IMR-90 (cell line): ENCODE results near the gene PEX5L. TPM values are rescaled to one million over a fixed set of nuclear protein-coding genes. Genes with fewer than 3 reads are reported as not detected.

Experiments
- ATAC-seq: fragments of 200-7000 bp; cut with Tn5 transposase; 2 replicates; pipeline ENCODE4 v1.9.1; 2020; ENCODE audit warnings: low read depth, mild to moderate bottlenecking, moderate library complexity
- BruUV-seq: library from RNA; stranded (reverse); fragments of 400-500 nt; replicated peaks from 2 replicates; lab custom pipeline; 2021; lab: Mats Ljungman, UMichigan
- CTCF ChIA-PET: fragments of 300-600 bp; formaldehyde crosslinking; extraction: SDS; loops from one replicate; lab custom pipeline; 2021; ENCODE audit warnings: antibody characterized with exemption; lab: Yijun Ruan, JAX
- POLR2A ChIA-PET: fragments of 300-600 bp; sonication (Branson Sonifier 250); formaldehyde crosslinking; loops from one replicate; lab custom pipeline; 2022; ENCODE audit warnings: antibody characterized with exemption; ENCODE audit not compliant: unreplicated experiment; lab: Charles Lee
- DNase-seq: peaks from one replicate; pipeline ENCODE4 v3.0.0; 2013
- H2AFZ ChIP-seq: replicated peaks from 2 replicates; pipeline ENCODE3; 2013; ENCODE audit warnings: low read length, mild to moderate bottlenecking; ENCODE audit not compliant: poor library complexity
- H2AK5ac ChIP-seq: 2 replicates; pipeline ENCODE4 v1.6.1; 2013; ENCODE audit warnings: low read depth, low read length, inconsistent platforms
- H2AK9ac ChIP-seq: replicated peaks from 2 replicates; pipeline ENCODE3; 2013; ENCODE audit warnings: mild to moderate bottlenecking, low read depth, low read length, moderate library complexity; ENCODE audit not compliant: poor library complexity
- H2BK120ac ChIP-seq: 2 replicates; pipeline ENCODE4 v1.6.1; 2013; ENCODE audit warnings: low read depth, low read length, inconsistent platforms
- H2BK15ac ChIP-seq: 3 replicates; pipeline ENCODE4 v1.6.1; 2013; ENCODE audit warnings: low read depth, low read length, inconsistent platforms
- H2BK20ac ChIP-seq: 2 replicates; pipeline ENCODE4 v1.6.1; 2013; ENCODE audit warnings: low read depth, mild to moderate bottlenecking, inconsistent platforms, low read length, moderate library complexity
- H2BK5ac ChIP-seq: 2 replicates; pipeline ENCODE4 v1.6.1; 2013; ENCODE audit warnings: mild to moderate bottlenecking, low read depth, low read length, inconsistent platforms; ENCODE audit not compliant: poor library complexity, severe bottlenecking
- H3K14ac ChIP-seq: replicated peaks from 2 replicates; pipeline ENCODE4 v1.6.1; 2013; ENCODE audit warnings: low read depth, low read length, inconsistent platforms
- H3K18ac ChIP-seq: 2 replicates; pipeline ENCODE4 v1.6.1; 2013; ENCODE audit warnings: low read depth, low read length, control low read depth
- H3K23ac ChIP-seq: 2 replicates; pipeline ENCODE4 v1.6.1; 2013; ENCODE audit warnings: low read depth, low read length, inconsistent platforms
- H3K27ac ChIP-seq: 2 replicates; pipeline ENCODE4 v1.5.1; 2013; ENCODE audit warnings: mild to moderate bottlenecking, control low read depth, low read length; ENCODE audit not compliant: insufficient read depth
- H3K27me3 ChIP-seq: 2 replicates; pipeline ENCODE4 v1.6.1; 2013; ENCODE audit warnings: low read length; ENCODE audit not compliant: control insufficient read depth, insufficient read depth
- H3K36me3 ChIP-seq: 2 replicates; pipeline ENCODE4 v1.6.1; 2013; ENCODE audit warnings: low read length, mixed read lengths; ENCODE audit not compliant: control insufficient read depth, insufficient read depth
- H3K4ac ChIP-seq: 2 replicates; pipeline ENCODE4 v1.6.1; 2013; ENCODE audit warnings: low read depth, low read length, inconsistent platforms
- H3K4me1 ChIP-seq: 2 replicates; pipeline ENCODE4 v1.6.1; 2013; ENCODE audit warnings: low read length, mixed read lengths; ENCODE audit not compliant: control insufficient read depth, insufficient read depth
- H3K4me2 ChIP-seq: 2 replicates; pipeline ENCODE4 v1.6.1; 2013; ENCODE audit warnings: low read depth, mild to moderate bottlenecking, control low read depth, low read length, moderate library complexity
- H3K4me3 ChIP-seq: 2 replicates; pipeline ENCODE4 v1.5.1; 2013; ENCODE audit warnings: low read depth, mild to moderate bottlenecking, control low read depth, low read length, moderate library complexity; ENCODE audit not compliant: insufficient read depth
- H3K56ac ChIP-seq: 2 replicates; pipeline ENCODE4 v1.6.1; 2013; ENCODE audit warnings: low read length, inconsistent platforms; ENCODE audit not compliant: insufficient read depth; ENCODE audit errors: extremely low read depth
- H3K79me1 ChIP-seq, 2 experiments: 2 replicates each; pipeline ENCODE4 v1.6.1; 2013; ENCODE audit warnings: low read length in 2 of 2, inconsistent platforms in 1 of 2, low read depth in 1 of 2
- H3K9ac ChIP-seq: 2 replicates; pipeline ENCODE4 v1.6.1; 2013; ENCODE audit warnings: low read depth, low read length, control low read depth
- H3K9me1 ChIP-seq: 2 replicates; pipeline ENCODE4 v1.6.1; 2013; ENCODE audit warnings: low read length, inconsistent platforms; ENCODE audit not compliant: insufficient read depth
- H3K9me3 ChIP-seq: 2 replicates; pipeline ENCODE4 v1.6.1; 2013; ENCODE audit warnings: low read length; ENCODE audit not compliant: control insufficient read depth, insufficient read depth
- H4K20me1 ChIP-seq: 2 replicates; pipeline ENCODE4 v1.6.1; 2013; ENCODE audit warnings: low read length, inconsistent platforms; ENCODE audit not compliant: insufficient read depth
- H4K5ac ChIP-seq: 2 replicates; pipeline ENCODE4 v1.6.1; 2013; ENCODE audit warnings: mild to moderate bottlenecking, low read depth, low read length, control low read depth
- H4K8ac ChIP-seq, 2 experiments: 2 replicates each; pipeline ENCODE4 v1.6.1; 2013; ENCODE audit warnings: low read depth in 2 of 2, low read length in 2 of 2, control low read depth in 1 of 2, inconsistent platforms in 1 of 2
- H4K91ac ChIP-seq: 2 replicates; pipeline ENCODE4 v1.6.1; 2013; ENCODE audit warnings: low read depth, low read length, inconsistent platforms; ENCODE audit not compliant: insufficient read depth
- CEBPB ChIP-seq: IDR thresholded peaks from 2 replicates; pipeline ENCODE4 v1.6.1; 2012; ENCODE audit warnings: low read depth, low read length, improper control_type of control experiment
- FOS ChIP-seq: fragments of 150-350 bp; IDR thresholded peaks from 2 replicates; pipeline ENCODE4 v1.6.1; 2016; ENCODE audit warnings: low read depth, low read length
- NFE2L2 ChIP-seq: fragments of 150-350 bp; IDR thresholded peaks from 2 replicates; pipeline ENCODE4 v1.6.1; 2016; ENCODE audit warnings: low read depth, mild to moderate bottlenecking, low read length
- POLR2A ChIP-seq: IDR thresholded peaks from 2 replicates; pipeline ENCODE4 v1.6.1; 2012; ENCODE audit warnings: mild to moderate bottlenecking, low read depth, low read length
- RCOR1 ChIP-seq: IDR thresholded peaks from 2 replicates; pipeline ENCODE4 v1.6.1; 2012; ENCODE audit warnings: mild to moderate bottlenecking, low read length, improper control_type of control experiment; ENCODE audit not compliant: insufficient replicate concordance
- RFX5 ChIP-seq: IDR thresholded peaks from 2 replicates; pipeline ENCODE4 v1.8.0; 2012; ENCODE audit warnings: low read depth, mild to moderate bottlenecking, low read length, moderate library complexity
- USF2 ChIP-seq: fragments of 150-350 bp; IDR thresholded peaks from 2 replicates; pipeline ENCODE4 v1.6.1; 2017; ENCODE audit warnings: mild to moderate bottlenecking, antibody characterized with exemption, low read length, low read depth
- WGBS, 2 experiments: methylation state at CpG; one replicate each; pipeline versions ENCODE4 v1.1.5 to v1.1.7; 2013; ENCODE audit warnings: missing lambda C conversion rate in 2 of 2; ENCODE audit not compliant: insufficient read length in 1 of 2; ENCODE audit errors: extremely low coverage in 2 of 2; 5-methylcytosine and 5-hydroxymethylcytosine counted together
- dilution Hi-C: fragments of 300-500 bp; cut with HindIII; formaldehyde crosslinking; loops from one replicate; pipeline ENCODE4 v1.14.3; 2018; ENCODE audit warnings: low sequenced_read_pairs; ENCODE audit not compliant: unreplicated experiment
- in situ Hi-C: fragments of 300-500 bp; cut with MboI; formaldehyde crosslinking; loops from 3 replicates; pipeline ENCODE4 v1.14.3; 2019; ENCODE audit warnings: low sequenced_read_pairs, inconsistent platforms, mixed read lengths
- intact Hi-C: fragments of 100-400 bp; cut with micrococcal nuclease; formaldehyde crosslinking; loops from 2 replicates; pipeline ENCODE4 v1.10.0; 2022
- polyA plus RNA-seq, 3 experiments: library from polyadenylated mRNA; depleted of rRNA; stranded (reverse); fragments of >200 nt; gene quantifications; 2 replicates each; pipeline ENCODE4 v1.2.3, GENCODE V29; 2012; ENCODE audit warnings: low replicate concordance in 1 of 3
- total RNA-seq: library from RNA; depleted of rRNA; stranded (reverse); fragments of >200 nt; gene quantifications from 2 replicates; pipeline ENCODE4 v1.2.3, GENCODE V29; 2012

The PEX5L gene
- total and polyA plus RNA-seq, 2 of the 4 experiments (the other 2 are of a cell fraction): not detected

GRCh38 chr3:179921500-179921899 lies 115.2 kb downstream of the PEX5L start:
- dilution Hi-C loops: no loop called here

More at GRCh38 chr3:179921500-179921899, 115.2 kb downstream of the PEX5L start:
- Histone ChIP-seq H3K9me1 (no peaks in the 10 kb centered on the region), H3K4ac (no peak overlapping the region), H3K9ac (no peak overlapping the region), H4K8ac (no peak overlapping the region), H2AK5ac (no peak overlapping the region), H4K20me1 (no peaks in the 10 kb centered on the region), H3K56ac (no peak overlapping the region), H3K4me1 (no peaks in the 10 kb centered on the region), H3K23ac (no peak overlapping the region), H3K14ac (no peak overlapping the region), H3K9me3 (no peaks in the 10 kb centered on the region), H3K4me3 (no peak overlapping the region), H2AFZ (no peak overlapping the region), H3K27me3 (no peaks in the 10 kb centered on the region), H4K91ac (no peak overlapping the region), H2BK20ac (no peak overlapping the region), H3K27ac (no peak overlapping the region), H2BK5ac (no peak overlapping the region), H3K36me3 (no peaks in the 10 kb centered on the region), H4K5ac (no peak overlapping the region), H3K4me2 (no peak overlapping the region), H2BK15ac (no peak overlapping the region), H2AK9ac (no peak overlapping the region), H3K18ac (no peak overlapping the region), H2BK120ac (no peak overlapping the region), H3K79me1 (no peaks in the 10 kb centered on the region)
- CTCF ChIA-PET: interaction anchor here (0.6 kb wide), 1 partner anchor 110 kb away, joined by 3 read pairs; no protein-coding TSS in a partner anchor
- in situ Hi-C loops: no loop called here
- ATAC-seq (no peak), DNase-seq (no peak)
- POLR2A ChIA-PET: no interaction called here
- WGBS, 2 experiments: 20% methylated on average over 1 of the region's 4 CpGs; no CpG with 5 or more reads in 1 of the 2 experiments
- TF ChIP-seq RCOR1 (no peak), POLR2A (no peak), FOS (no peak), RFX5 (no peak), CEBPB (no peak), NFE2L2 (no peak), USF2 (no peak)
- BruUV-seq: no TSS peak
- intact Hi-C loops: no loop called here
